Keratinocyte (primary cell): ENCODE measurements around the gene NR3C2. TPM values are rescaled to one million over a fixed set of nuclear protein-coding genes. Genes with fewer than 3 reads are reported as not detected.

Experiments used
- DNase-seq: peaks from one replicate; pipeline ENCODE4 v3.0.0-alpha.2; 2011; ENCODE audit warnings: low read depth, missing footprints, low spot score
- FAIRE-seq: peaks from 2 replicates; lab custom pipeline; 2011; peaks lifted over from hg19 to GRCh38; lab: Jason Lieb, UNC
- H2AFZ ChIP-seq: 2 replicates; pipeline ENCODE4 v1.6.0; 2012; ENCODE audit warnings: low read length, control low read depth, inconsistent platforms; ENCODE audit not compliant: control insufficient read depth
- H3K27ac ChIP-seq: 2 replicates; pipeline ENCODE4 v1.5.1; 2011; ENCODE audit warnings: low read length; ENCODE audit not compliant: control insufficient read depth, insufficient read depth
- H3K27me3 ChIP-seq: 3 replicates; pipeline ENCODE4 v1.6.0; 2011; ENCODE audit warnings: low read length; ENCODE audit not compliant: control insufficient read depth, insufficient read depth; ENCODE audit errors: extremely low read depth
- H3K36me3 ChIP-seq, 2 experiments: 2 replicates in 1 of 2; 3 replicates in 1 of 2; pipeline ENCODE4 v1.5.1; 2011; ENCODE audit warnings: low read length in 2 of 2, mild to moderate bottlenecking in 1 of 2; ENCODE audit not compliant: control insufficient read depth in 2 of 2, insufficient read depth in 2 of 2; ENCODE audit errors: extremely low read depth in 1 of 2
- H3K4me1 ChIP-seq: 3 replicates; pipeline ENCODE4 v1.5.1; 2011; ENCODE audit warnings: low read length; ENCODE audit not compliant: control insufficient read depth, insufficient read depth; ENCODE audit errors: extremely low read depth
- H3K4me2 ChIP-seq: 3 replicates; pipeline ENCODE4 v1.6.0; 2011; ENCODE audit warnings: low read depth, low read length; ENCODE audit not compliant: control insufficient read depth, insufficient read depth; ENCODE audit errors: extremely low read depth
- H3K4me3 ChIP-seq, 3 experiments: fragments of 200-600 bp in 1 of 3; sonication (generic) in 1 of 3; 2 replicates in 2 of 3; 3 replicates in 1 of 3; pipeline ENCODE4 v1.5.1; 2011 to 2016; ENCODE audit warnings: low read length in 3 of 3, mild to moderate bottlenecking in 3 of 3, control low read depth in 2 of 3, inconsistent platforms in 1 of 3, low read depth in 1 of 3, mixed read lengths in 1 of 3, mixed run types in 1 of 3, moderate library complexity in 1 of 3; ENCODE audit not compliant: control insufficient read depth in 2 of 3, insufficient read depth in 2 of 3; ENCODE audit errors: extremely low read depth in 1 of 3
- H3K79me2 ChIP-seq: 2 replicates; pipeline ENCODE4 v1.6.0; 2012; ENCODE audit warnings: low read length; ENCODE audit not compliant: control insufficient read depth, insufficient read depth
- H3K9ac ChIP-seq: 3 replicates; pipeline ENCODE4 v1.6.0; 2011; ENCODE audit warnings: low read length; ENCODE audit not compliant: control insufficient read depth, insufficient read depth; ENCODE audit errors: extremely low read depth
- H3K9me1 ChIP-seq: 3 replicates; pipeline ENCODE4 v1.6.0; 2011; ENCODE audit warnings: low read length; ENCODE audit not compliant: control insufficient read depth, insufficient read depth; ENCODE audit errors: extremely low read depth
- H3K9me3 ChIP-seq: 2 replicates; pipeline ENCODE4 v1.5.1; 2012; ENCODE audit warnings: low read depth, low read length; ENCODE audit not compliant: control insufficient read depth
- H4K20me1 ChIP-seq: 3 replicates; pipeline ENCODE4 v1.6.0; 2011; ENCODE audit warnings: low read length; ENCODE audit not compliant: control insufficient read depth, insufficient read depth; ENCODE audit errors: extremely low read depth
- EZH2 ChIP-seq: IDR thresholded peaks from one replicate; pipeline ENCODE4 v1.6.1; 2012; ENCODE audit warnings: inconsistent platforms, mild to moderate bottlenecking, low read length, moderate library complexity
- dilution Hi-C: fragments of 300-500 bp; cut with MboI; formaldehyde crosslinking; loops from one replicate; pipeline ENCODE4 v1.7.0; 2020; ENCODE audit warnings: low sequenced_read_pairs; ENCODE audit not compliant: extremely low pct_ligation_motif_present
- polyA plus RNA-seq, 5 experiments: library from polyadenylated mRNA; depleted of rRNA in 3 of 5; stranded (reverse) in 3 of 5; stranded (forward) in 1 of 5; unstranded in 1 of 5; fragments of >200 nt; gene quantifications; 1 replicate in 1 of 5; 2 replicates in 3 of 5; 3 replicates in 1 of 5; pipeline versions ENCODE4 v1.2.1 to v1.2.3, GENCODE V29; 2011 to 2012; ENCODE audit warnings: missing spikeins in 2 of 5, low read depth in 1 of 5, low replicate concordance in 1 of 5
- TF ChIP-seq, protein P1 (sequence below), 3 experiments: IDR thresholded peaks in 1 of 3; conservative IDR thresholded peaks in 1 of 3; optimal IDR thresholded peaks in 1 of 3; 2 replicates in 2 of 3; 3 replicates in 1 of 3; pipeline versions ENCODE3 to v1.5.1; 2011; ENCODE audit warnings: low read length in 3 of 3, mild to moderate bottlenecking in 3 of 3, moderate library complexity in 2 of 3, control low read depth in 1 of 3, inconsistent platforms in 1 of 3; ENCODE audit not compliant: insufficient read depth in 2 of 3; ENCODE audit errors: extremely low read depth in 1 of 3

NR3C2 gene
- polyA plus RNA-seq, 1 donor (not counting 4 experiments of a cell fraction or from before 2014, with no cell fraction given), result 1.5 TPM

DNA sequence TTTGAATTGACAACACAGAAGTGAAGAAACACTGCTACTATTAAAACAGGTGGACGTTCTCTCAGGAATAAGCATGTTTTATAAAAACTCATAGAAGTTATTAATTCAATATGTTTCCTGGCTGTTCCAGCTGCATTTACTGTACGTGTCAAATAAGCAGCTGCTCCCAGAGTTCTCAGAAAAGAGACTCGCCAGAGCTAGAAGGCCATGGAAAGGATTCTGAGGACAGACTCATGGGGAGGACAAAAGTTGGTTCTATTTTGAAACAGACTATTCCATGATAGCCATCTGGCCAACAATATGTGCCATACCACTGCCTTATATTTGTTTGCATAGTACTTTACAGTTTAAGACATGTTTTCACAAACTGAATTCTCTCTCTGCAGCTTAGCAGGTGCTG, 136.5 kb downstream of the NR3C2 start:
- dilution Hi-C loops, result no loop called here
- FAIRE-seq, result no peak

DNA sequence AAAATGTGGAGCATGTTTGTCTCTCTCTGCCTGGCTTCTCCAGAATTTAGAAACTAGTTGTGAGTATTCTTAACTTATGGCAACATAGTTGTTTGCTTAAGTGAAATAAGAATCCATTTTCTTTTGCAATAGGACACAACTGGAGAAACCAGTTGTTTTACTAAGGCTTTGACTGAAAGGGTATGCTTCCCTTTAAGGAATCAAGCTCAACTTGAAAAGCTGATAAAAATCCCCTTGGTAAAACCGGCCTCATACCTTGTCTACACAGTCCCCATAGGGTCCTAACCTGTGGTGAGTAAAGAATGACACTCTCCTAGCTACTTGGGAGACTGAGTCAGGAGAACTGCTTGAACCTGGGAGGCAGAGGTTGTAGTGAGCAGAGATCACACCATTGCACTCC, 139.8 kb downstream of the NR3C2 start:
- H3K27ac ChIP-seq, result no peak overlapping the region
- no peaks in the 10 kb centered on the region for H3K27me3 ChIP-seq
- no peak for DNase-seq
- no peak overlapping the region for H2AFZ ChIP-seq
- H4K20me1 ChIP-seq, result no peaks in the 10 kb centered on the region
- no peak overlapping the region for H3K4me3 ChIP-seq
- no peaks in the 10 kb centered on the region for H3K9me3 ChIP-seq
- FAIRE-seq, result no peak
- no peak overlapping the region for H3K9ac ChIP-seq
- no peak for TF ChIP-seq EZH2
- TF ChIP-seq, protein P1, sequence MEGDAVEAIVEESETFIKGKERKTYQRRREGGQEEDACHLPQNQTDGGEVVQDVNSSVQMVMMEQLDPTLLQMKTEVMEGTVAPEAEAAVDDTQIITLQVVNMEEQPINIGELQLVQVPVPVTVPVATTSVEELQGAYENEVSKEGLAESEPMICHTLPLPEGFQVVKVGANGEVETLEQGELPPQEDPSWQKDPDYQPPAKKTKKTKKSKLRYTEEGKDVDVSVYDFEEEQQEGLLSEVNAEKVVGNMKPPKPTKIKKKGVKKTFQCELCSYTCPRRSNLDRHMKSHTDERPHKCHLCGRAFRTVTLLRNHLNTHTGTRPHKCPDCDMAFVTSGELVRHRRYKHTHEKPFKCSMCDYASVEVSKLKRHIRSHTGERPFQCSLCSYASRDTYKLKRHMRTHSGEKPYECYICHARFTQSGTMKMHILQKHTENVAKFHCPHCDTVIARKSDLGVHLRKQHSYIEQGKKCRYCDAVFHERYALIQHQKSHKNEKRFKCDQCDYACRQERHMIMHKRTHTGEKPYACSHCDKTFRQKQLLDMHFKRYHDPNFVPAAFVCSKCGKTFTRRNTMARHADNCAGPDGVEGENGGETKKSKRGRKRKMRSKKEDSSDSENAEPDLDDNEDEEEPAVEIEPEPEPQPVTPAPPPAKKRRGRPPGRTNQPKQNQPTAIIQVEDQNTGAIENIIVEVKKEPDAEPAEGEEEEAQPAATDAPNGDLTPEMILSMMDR (optimal IDR thresholded peaks at IDR 0.05 in 1 of 3, IDR thresholded peaks at IDR 0.05 in 1 of 3, conservative IDR thresholded peaks at IDR 0.05 in 1 of 3; ENCODE audit: extremely low read depth in 1 of 3, insufficient read depth in 2 of 3, low read length in 3 of 3), result no peak
- no peak overlapping the region for H3K4me2 ChIP-seq
- dilution Hi-C loops, result no loop called here
- no peaks in the 10 kb centered on the region for H3K36me3 ChIP-seq
- H3K9me1 ChIP-seq, result no peaks in the 10 kb centered on the region
- no peaks in the 10 kb centered on the region for H3K4me1 ChIP-seq
- no peaks in the 10 kb centered on the region for H3K79me2 ChIP-seq

More for the DNA sequence above, 136.5 kb downstream of the NR3C2 start:
- Histone ChIP-seq H3K9ac (no peak overlapping the region), H3K79me2 (no peaks in the 10 kb centered on the region), H3K27ac (no peak overlapping the region), H3K36me3 (no peaks in the 10 kb centered on the region), H3K4me1 (no peaks in the 10 kb centered on the region), H3K4me3 (no peak overlapping the region), H2AFZ (no peak overlapping the region), H3K4me2 (no peak overlapping the region), H3K27me3 (no peaks in the 10 kb centered on the region), H3K9me1 (no peaks in the 10 kb centered on the region), H3K9me3 (no peaks in the 10 kb centered on the region), H4K20me1 (no peaks in the 10 kb centered on the region)
- TF ChIP-seq, protein P1 (optimal IDR thresholded peaks at IDR 0.05 in 1 of 3, IDR thresholded peaks at IDR 0.05 in 1 of 3, conservative IDR thresholded peaks at IDR 0.05 in 1 of 3; ENCODE audit: extremely low read depth in 1 of 3, insufficient read depth in 2 of 3, low read length in 3 of 3), result no peak
- TF ChIP-seq EZH2, result no peak
- no peak for DNase-seq
